ENCODE results near the gene DYNC1I1. TPM values are rescaled to one million over a fixed set of nuclear protein-coding genes. Genes with fewer than 3 reads are reported as not detected.

Gene DYNC1I1
- 0.54 TPM for total RNA-seq

GRCh38 chr7:95772298-95772770, at the start of gene DYNC1I1:
DYNC1I1 (plus strand) TSS chr7:95772554; CDS start chr7:95804730, 32,176 bp downstream.
- peak in 2 of 3 donors; percentile 65 to 70 for DNase-seq (ENCODE audit: low read depth in 2 of 3, low spot score in 2 of 3)

DNA sequence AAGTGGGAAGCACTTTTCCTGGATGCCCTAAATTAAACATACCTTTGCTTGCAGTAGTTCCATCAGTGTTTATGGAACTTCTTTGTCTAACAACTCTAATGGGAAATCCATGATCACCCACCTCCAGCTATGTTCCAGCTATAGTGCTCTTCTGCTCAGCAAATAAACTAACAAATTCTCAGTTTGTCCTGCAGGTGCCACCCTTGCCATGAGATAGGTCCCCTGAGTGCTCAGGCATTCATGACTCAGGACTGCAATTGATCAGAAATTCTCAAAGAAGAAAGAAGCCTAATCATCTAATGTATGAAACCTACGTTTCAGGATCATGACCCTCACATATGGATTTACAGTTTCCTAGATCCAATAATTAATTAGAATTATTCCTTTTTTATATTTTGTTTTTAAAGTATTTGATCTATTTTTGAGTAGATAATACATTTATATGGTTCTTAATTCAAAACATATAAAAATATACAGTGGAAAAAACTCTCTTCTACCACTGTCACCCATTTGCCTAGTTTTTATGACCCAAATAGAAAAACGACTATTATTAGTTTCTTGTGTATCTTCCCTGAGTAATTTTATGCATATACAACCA, 48.7 kb upstream of the DYNC1I1 start:
- DNase-seq (ENCODE audit: low read depth in 2 of 3, low spot score in 2 of 3) = peak in 2 of 3 donors; percentile 45 to 78

GRCh38 chr7:95725205-95725604, 47.1 kb upstream of the DYNC1I1 start:
- DNase-seq (ENCODE audit: low read depth in 2 of 3, low spot score in 2 of 3) = no peak

DNA sequence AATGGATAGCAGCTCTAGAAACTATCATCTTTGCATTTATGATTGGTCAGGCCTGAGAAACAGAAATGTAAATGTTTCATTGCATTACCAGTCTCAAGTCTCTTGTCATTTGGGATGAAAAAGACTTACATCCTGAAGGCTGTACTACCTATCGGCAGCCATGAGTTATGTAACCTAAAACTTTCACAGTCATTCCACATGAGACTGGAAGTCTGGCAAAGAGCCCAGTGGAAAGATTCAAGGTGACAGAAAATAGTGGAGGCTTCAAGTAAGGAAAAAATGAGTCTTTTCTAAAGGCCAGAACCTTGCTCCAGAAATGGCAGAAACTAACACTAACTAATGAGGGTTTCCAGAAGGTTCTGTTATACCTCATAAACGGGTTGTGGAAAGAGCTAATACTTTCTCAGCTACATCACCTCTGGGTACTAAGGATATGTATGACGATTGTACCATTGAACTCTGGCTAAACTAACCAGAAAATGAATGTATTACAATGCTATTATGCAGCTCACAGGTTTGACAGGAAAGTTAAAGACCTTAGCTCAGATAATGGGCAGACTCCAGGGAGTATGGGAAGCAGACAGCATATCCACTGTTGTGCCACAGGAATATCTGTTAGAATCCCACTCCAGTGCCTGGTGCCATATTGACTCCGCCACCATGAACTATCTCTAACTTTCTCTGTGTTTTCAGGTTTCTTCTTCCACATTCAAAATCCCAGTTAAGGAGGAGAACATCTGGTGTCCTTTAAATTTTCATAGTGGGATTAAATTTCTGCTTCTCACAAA, 41.7 kb upstream of the DYNC1I1 start:
- no peak for DNase-seq (ENCODE audit: low read depth in 2 of 3, low spot score in 2 of 3)

DNA sequence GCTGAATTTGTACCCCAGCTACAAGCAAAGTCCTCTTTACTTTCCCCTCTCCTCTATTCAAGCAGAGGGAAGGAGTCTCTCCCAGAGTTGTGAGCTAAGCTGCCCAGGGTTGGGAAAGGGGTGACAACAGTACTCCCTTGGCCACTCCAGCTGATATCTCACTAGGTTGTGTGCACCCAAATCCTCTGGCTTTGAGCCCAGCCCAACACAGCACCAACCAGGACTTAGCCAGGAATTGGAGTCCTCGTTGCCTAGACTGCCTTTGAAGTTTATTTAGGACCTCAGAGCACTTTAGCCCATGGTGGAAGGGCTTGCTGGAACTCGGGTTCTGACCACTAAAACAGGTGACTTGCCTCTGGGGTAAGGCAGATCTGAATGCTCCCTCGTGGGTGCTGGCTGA, 35.7 kb upstream of the DYNC1I1 start:
- DNase-seq (ENCODE audit: low read depth in 2 of 3, low spot score in 2 of 3) = no peak

- DNase-seq (ENCODE audit: low read depth in 2 of 3, low spot score in 2 of 3) = no peak
Observed at GRCh38 chr7:95737828-95738505, 34.4 kb upstream of the DYNC1I1 start.

GRCh38 chr7:95749044-95749443, 23.3 kb upstream of the DYNC1I1 start:
- no peak for DNase-seq (ENCODE audit: low read depth in 2 of 3, low spot score in 2 of 3)

DNA sequence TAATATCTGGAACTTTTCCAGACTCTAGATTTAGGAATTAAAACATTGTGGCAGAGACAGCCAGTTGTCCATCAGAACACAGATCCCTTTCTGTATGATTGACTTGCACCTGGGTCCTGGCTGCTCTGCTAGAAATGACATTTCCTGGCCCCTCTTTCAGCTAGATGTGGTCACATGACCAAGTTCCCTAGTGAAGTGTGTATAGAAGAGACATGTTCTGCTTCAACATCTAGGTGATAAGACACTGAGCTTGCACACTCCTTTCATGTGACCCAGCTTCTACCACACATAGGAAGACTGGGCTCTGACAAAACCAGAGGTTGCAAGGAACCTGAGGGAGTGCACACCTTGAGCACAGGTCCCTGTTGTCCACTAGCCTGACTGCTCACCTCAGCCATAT, 22.8 kb upstream of the DYNC1I1 start:
- DNase-seq (ENCODE audit: low read depth in 2 of 3, low spot score in 2 of 3) = no peak

DNA sequence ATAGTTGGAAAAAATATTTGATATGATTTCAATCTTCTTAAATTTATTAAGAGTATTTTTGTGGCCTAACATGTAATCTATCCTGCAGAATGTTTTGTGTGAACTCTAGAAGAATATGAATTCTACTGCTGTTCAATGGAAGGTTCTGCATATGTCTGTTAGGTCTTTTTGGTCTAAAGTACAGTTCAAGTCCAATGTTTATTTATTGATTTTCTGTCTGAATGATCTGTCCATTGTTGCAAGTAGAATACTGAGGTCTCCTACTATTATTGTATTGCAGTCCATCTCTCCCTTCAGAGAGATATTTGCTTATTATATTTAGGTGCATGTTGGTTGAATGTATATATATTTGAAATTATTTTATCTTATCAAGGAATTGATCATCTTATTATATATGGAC, 18.9 kb upstream of the DYNC1I1 start:
- no peak for DNase-seq (ENCODE audit: low read depth in 2 of 3, low spot score in 2 of 3)

DNA sequence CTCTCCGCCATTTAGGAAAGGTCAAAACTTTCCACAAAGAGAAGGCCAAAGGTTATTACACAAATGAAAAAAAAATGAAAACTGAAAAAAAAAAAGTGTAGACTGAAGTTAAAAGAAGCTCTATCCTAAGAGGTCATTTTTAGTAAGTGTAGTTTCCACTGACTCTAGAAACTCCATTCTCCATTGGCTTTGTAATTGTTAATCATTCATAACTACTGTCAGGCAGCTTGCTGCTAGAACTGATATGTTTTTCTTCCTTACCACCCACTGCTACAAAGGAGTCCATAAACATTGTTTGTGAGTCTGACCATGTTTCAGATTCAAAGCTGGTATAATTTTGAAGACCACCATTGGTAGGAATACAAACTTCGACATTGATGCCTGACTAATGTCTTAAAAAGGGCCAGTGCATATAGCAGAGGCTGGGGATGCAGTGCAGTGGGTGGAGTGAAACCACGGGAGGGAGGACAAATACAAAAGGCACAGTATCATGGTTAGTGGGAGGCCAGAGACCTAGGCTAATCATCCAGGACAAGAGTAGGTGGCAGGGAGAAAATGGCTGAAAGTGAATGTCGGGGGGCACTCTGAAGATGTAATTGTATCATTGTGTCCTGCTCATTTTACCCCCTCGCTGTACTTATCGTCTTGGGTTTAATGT, 16.9 kb upstream of the DYNC1I1 start:
- DNase-seq (ENCODE audit: low read depth in 2 of 3, low spot score in 2 of 3) = no peak

DNA sequence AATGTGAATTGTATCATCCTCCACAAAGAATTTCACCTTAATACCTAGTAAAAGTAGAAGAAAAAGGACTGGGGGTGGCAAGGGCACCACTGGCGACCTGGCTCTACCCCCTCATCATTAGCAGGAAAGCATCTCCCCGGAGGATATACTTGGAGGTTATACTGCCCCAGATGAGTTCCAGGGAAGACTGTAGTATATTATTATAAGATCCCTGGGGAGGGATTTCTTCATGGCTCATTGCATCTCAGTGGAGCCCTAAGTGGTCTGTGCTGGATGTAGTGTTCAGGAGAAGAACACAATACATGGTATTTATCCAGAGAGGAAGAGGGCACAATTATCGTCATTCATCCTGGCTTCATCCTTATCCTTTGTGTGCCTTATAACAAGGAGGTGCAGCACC, 14.2 kb upstream of the DYNC1I1 start:
- no peak for DNase-seq (ENCODE audit: low read depth in 2 of 3, low spot score in 2 of 3)

GRCh38 chr7:95766086-95766485, 6.3 kb upstream of the DYNC1I1 start:
- DNase-seq (ENCODE audit: low read depth in 2 of 3, low spot score in 2 of 3) = no peak

GRCh38 chr7:95766657-95767056, 5.7 kb upstream of the DYNC1I1 start:
- no peak for DNase-seq (ENCODE audit: low read depth in 2 of 3, low spot score in 2 of 3)

DNA sequence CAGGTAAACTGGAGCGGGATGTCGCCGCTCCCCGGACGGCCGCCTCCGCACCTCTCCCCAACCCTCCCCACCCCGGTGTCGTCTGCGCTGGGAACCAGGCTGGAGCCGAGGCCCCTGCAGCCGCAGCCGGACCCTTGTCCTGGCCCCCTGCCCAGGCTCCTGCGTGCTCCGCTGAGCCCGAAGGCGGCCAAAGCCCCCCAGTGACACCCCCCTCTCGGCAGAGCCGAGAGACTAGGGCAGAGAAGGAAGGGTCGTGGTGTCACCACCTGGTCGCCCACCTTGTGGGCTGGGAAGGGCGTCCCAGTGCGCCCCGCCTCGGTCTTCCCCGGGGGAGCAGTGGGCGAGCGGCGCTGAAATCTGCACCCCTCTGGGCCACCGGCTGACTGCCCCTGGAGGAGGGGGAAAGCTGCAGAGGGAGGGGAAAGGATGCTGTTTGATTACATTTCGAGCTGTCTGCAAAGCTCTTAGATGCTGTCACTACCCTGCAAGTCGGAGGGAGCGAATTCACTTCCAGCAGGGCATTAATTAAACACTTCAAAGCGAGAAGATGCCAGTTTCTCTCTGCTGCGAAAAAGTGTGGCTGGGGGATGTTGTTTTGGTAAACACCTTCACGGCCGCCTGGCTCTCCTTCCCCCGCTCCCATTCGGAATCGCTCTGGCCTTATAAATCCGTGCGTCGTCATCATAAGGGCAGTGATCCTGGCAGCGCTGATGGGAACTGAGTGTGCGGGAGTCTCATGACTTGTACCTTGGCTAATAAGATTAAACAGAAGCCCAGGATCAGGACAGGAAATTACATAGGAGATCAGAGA, 622 bp downstream of the DYNC1I1 start:
- peak in 2 of 3 donors; percentile 8 to 12 for DNase-seq (ENCODE audit: low read depth in 2 of 3, low spot score in 2 of 3)

DNA sequence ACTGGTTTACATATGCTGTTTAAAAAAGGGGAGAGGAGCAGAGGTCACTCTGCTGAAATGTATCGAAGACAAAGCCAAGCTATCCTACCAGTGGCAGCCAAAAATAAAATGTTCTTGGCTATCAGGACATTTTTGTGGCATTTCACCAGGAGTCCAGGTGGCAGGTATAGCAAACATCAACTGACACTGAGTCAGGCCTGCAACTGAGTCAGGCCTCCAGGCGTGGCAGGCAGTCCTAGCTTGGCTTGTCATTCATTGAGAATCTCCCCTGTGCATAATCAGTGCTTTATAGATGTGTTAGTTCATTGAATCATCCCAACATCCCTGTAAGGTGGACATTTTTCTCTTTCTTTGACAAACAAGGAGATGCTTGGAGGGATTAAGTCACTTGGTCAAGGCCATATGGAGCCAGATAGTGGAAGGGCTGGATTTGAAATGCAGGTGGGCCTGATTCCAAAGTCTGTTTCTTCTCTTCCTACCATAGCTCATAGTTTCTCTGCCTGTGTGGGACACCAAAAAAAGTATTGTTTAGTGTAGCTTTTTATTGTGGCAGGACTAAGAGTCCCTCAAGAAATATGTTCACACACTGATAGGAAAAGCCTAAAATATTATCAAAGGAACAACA, 4.3 kb downstream of the DYNC1I1 start:
- no peak for DNase-seq (ENCODE audit: low read depth in 2 of 3, low spot score in 2 of 3)

DNA sequence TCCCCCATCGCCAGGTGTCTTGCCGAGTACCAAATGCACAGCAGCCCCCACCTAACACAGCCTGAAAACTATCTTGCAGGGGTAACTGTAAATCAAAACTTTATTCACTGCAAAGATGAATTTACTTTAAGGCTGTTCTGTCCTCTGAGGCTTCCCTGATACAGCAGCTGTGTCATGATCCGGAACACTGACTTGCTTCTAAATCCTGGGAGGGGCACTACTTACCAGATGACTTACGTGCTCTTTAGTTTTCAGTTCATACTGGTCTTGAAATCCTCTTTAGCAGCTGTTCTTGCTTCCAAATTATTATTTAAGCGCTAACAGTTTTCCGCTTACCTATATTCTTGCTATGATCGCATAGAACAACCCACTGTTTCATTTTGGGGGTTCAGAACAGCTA, 4.9 kb downstream of the DYNC1I1 start:
- DNase-seq (ENCODE audit: low read depth in 2 of 3, low spot score in 2 of 3) = no peak

DNA sequence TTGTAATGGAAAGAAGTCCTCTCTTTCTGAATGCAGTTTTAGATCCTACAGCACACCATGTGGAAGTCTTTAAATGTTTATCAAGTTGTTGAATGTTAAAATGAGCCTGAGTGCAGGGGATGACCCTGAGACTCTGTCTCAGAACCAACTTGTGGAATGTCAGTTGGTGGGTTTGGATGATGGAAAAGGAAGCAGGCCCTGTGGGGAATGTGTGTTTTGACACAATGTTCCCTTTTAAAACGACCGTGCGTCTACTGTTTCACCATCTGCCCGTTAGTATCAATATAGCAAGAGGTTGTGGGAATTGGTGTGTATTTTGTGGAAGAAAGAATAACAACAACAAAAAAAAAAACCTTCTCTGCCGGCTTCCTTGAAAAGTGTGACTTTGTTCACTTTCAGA, 8.3 kb downstream of the DYNC1I1 start:
- DNase-seq (ENCODE audit: low read depth in 2 of 3, low spot score in 2 of 3) = no peak

- no peak for DNase-seq (ENCODE audit: low read depth in 2 of 3, low spot score in 2 of 3)
Observed at GRCh38 chr7:95781961-95782586, 9.7 kb downstream of the DYNC1I1 start.

DNA sequence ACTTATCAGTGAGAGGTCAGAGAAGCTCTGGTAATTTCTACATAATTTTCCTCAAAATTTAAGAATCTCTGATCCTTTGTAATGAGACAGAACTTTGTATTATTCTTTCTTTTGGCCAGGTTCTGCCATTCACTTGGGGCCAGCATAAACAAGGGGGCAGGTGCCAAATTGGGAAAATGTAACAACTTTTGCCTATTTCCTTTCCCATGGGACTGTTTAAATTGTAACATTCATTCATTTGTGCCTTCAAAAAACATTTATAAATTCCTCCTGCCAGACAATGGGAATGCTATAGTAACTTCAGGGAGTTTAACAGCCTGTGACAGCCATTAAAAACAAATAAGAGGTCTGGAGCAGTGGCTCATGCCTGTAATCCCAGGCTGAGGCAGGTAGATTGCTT, 12.4 kb downstream of the DYNC1I1 start:
- no peak for DNase-seq (ENCODE audit: low read depth in 2 of 3, low spot score in 2 of 3)

Data from hematopoietic multipotent progenitor cell (in vitro differentiated cells).